Skin epidermis (tissue), 12 donors: ENCODE measurements around the gene ALG1L2.
"Not testable (repeated sequence)": the region's sequence is repeated elsewhere in the genome, so short reads cannot be mapped to it uniquely, and the experiment has no call there.

ENCODE experiments used
- H3K27ac ChIP-seq, 21 experiments: fragments of 200-600 bp; sonication (generic) in 11 of 21; one replicate each; pipeline ENCODE4 v1.5.0; 2020; ENCODE audit warnings: mild to moderate bottlenecking in 3 of 21, inconsistent platforms in 2 of 21, moderate library complexity in 2 of 21
- H3K4me3 ChIP-seq, 7 experiments: fragments of 200-600 bp; sonication (generic) in 2 of 7; one replicate each; pipeline ENCODE4 v1.5.0; 2020; ENCODE audit warnings: inconsistent platforms in 2 of 7, mild to moderate bottlenecking in 2 of 7, moderate library complexity in 1 of 7

Gene ALG1L2

DNA sequence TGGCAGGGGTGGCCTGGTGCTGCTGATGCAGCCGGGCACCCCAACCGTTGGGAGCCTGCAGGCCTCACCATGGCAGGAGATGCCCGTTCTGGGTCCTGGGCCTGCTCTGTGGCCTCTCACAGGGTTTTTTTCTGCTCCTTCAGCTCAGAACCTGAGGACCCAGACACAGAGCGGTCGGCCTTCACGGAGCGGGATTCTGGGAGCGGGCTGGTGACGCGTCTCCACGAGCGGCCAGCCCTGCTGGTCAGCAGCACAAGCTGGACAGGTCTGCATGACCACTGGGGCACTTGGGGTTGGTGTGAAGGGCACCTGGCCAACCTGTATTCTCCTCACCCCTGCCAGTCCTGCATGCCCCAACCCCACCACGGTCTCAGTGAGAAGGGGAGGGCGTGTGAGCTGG lies 10.3 kb downstream of the ALG1L2 start:
- H3K27ac ChIP-seq = no peak overlapping the region
- no peak overlapping the region for H3K4me3 ChIP-seq

DNA sequence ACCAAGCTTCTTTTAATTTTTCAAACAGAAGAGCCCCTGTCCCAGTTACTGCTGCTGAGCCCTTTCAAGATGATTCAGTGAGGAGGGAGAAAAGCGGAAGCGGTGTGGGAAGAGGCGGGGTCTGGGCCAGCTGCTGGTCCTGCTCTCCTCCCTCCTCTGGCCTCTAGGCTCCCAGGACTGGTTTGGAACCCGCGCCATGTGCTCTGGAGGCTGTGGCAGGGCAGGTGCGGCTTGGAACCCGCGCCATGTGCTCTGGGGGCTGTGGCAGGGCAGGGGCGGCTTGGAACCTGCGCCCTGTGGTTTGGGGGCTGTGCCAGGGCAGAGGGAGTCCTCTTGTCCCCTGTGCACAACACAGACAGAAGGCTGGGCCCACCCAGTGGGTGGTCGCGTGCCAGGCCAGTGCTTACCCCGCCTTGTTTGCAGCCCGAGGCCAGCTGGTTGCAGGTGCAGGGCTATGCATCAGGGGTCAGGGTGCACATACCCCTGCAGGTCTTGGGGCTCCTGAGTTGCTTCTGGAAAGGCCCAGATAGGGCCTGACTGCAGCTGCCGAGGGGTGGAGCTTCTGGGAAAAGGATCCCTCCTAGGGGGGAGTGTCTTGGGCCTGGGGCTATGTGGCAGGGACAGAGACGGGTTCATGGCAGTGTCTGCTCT lies 12.2 kb downstream of the ALG1L2 start:
- peak overlapping the region in 2 of 7 experiments; percentile 14 to 18 for H3K4me3 ChIP-seq
- H3K27ac ChIP-seq = peak overlapping the region in 7 of 21 experiments; percentile 50 to 76 (median 58)

DNA sequence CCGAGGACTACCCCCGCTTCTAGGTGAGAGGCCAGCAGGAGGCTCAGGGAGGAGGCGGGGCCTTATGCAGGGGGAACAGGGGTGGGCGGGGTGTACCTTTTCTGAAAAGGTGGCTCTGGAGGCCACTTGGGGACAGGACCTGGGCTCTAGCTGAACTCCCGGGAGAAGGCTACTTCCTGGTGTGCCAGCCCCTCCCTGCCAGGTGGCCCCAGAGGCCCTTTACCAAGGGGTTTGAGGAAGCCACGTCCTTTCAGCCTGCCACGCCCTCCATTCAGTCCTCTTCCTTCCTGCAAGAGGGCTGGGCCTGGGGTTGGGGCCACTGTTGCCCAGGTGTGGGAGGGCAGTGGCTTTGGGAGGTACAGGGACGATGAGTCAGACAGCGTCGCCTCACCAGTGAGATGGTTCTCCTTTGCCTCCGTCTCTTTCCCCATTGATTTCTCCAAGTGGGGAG lies 12.9 kb downstream of the ALG1L2 start:
- H3K4me3 ChIP-seq = peak overlapping the region in 3 of 7 experiments; percentile 9 to 18 (median 14)
- H3K27ac ChIP-seq = peak overlapping the region in 11 of 21 experiments; percentile 15 to 76 (median 55)

DNA sequence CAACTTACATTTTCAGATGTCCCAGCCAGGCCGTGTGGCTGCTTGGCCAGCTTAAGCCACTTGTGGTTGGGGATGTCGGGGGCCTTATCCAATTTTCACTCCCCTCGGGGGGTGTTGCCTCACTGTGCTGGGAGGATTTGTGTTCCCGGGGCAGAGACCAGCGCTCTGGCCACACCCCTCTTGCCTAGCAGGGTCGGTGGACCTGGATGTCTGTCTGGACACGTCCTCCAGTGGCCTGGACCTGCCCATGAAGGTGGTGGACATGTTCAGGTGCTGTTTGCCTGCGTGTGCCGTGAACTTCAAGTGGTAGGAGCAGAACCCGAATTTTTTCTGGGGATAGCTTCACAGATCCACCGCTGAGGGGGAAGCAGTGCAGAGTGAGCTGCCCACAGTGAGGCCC lies 14.2 kb downstream of the ALG1L2 start:
- H3K4me3 ChIP-seq = not testable (repeated sequence)
- H3K27ac ChIP-seq = peak overlapping the region in 1 of 21 experiments; percentile 25

DNA sequence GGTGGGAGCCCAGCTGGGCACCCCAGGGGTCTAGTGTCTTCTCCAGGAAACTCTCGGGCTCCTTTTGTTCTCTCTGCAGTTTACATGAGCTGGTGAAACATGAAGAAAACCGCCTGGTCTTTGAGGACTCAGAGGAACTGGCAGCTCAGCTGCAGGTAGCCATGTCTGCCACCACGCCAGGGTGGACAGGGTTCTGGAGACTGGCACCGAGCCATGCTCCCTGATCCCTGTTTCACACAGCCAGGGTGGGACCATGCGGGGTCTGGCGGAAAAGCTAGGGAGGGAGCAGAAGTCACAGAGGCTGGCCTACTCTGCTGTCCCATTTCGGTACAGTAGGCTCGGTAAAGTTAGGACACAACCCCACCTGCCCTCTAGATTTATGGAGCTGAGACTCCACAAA lies 15.5 kb downstream of the ALG1L2 start:
- H3K27ac ChIP-seq, H3K4me3 ChIP-seq: not testable (repeated sequence)

DNA sequence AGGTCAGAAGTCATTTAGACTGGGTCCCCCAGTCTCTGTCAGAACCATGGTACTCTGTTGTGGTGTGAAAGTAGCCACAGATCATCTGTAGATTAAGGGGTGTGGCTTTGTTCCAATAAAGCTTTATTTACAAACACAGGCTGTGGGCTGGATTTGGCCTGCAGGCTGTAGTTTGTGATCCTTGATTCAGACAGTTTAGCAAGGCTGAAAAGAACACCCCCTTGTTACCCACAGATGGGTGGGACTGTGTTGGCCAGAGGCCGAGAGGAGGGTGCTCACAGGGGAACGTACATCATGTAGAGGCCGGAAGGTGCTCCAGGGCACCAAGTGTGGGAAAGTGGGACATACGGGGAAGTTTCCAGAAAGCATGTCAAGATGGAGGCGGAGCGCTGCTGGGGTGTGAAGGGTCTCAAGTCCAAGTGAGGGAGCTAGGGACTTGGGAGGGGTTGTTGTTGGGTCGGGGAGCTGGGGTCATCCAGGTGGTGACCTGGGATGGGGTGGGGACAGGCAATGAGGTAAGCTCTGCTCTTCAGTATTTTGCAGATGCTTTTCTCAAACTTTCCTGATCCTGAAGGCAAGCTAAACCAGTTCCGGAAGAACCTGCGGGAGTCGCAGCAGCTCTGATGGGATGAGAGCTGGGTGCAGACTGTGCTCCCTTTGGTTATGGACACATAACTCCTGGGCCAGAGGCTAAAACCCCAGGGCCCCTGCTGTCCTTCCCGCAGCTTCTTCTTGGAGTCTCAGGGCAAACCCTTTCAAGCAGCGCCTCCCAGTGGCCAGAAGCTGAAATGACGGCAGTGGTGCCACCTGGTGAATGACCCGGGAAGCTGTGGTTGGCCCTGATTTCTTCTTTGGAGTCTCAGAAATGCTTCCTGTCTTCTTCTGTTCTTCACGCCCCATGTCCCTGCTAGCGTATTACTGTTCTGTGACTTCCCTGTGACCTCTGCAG lies 16.3 kb downstream of the ALG1L2 start:
- not testable (repeated sequence) for H3K27ac ChIP-seq

DNA sequence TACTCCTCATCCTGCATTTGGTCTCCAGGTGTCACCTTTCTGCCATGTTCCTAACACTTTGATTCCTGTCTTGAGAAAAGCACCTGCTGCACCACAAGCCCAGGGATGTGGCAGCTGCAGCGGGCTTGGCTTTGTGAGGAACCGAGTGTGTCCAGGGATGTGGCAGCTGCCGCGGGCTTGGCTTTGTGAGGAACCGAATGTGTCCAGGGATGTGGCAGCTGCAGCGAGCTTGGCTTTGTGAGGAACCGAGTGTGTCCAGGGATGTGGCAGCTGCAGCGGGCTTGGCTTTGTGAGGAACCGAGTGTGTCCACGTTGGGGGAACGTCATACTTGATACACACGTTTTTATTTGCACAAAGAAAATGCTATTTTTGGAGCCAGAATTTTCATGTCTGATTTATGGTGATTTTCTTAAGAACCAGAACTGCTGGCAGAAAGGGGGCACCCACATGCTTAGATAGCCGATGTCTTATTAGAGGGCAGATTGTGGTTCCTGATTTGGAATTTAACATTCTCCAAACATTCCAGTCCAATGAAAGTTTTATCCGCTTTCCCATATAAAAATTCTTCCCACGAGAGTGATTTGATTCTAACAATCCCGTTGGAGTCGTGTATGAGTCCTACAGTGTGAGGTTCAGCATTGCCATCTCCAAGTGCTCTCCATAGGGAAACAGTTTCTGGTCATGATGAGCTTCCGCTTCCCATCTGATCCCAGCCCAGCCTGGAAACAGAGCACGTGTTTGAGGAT lies 17.2 kb downstream of the ALG1L2 start:
- not testable (repeated sequence) for H3K27ac ChIP-seq, H3K4me3 ChIP-seq

More for the DNA sequence above, 16.3 kb downstream of the ALG1L2 start:
- not testable (repeated sequence) for H3K4me3 ChIP-seq

DNA sequence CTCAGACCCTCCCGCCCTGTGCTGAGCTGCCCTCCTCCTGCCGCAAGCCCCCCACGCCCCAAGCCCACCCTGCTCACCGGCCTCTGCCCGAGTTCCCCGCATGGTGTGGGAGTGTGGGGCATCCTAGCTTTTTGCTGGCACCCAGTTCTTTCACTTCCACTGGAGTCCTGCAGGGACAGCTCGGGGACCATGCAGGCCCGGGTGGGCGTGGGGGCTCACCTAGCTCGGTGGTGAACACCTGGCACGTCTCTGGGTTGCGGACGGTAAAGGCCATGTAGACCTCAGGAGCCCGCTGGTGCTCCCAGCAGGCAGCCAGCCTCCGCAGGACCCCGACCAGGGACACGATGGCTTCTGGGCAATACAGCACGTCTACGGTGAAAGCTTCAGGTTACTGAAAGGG lies 20.9 kb downstream of the ALG1L2 start:
- not testable (repeated sequence) for H3K4me3 ChIP-seq, H3K27ac ChIP-seq

DNA sequence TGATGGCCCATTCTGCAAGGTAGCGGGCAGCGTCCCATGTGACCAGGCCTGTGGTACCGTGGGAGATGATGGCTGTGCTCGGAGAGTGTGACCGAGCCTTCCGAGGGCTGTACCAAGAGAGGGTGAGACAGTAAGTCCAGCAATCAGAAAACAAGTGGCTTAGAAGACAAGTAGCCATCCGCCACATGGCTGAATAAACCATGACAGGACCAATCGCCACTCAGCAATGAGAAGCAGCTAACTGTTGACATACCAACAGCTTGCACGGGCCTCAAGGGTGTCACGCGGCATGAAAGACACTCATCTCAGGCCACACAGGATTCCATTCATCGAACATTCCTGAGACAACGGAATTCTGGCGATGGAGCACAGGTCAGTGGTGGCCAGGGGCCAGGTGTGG lies 22.6 kb downstream of the ALG1L2 start:
- not testable (repeated sequence) for H3K4me3 ChIP-seq, H3K27ac ChIP-seq

DNA sequence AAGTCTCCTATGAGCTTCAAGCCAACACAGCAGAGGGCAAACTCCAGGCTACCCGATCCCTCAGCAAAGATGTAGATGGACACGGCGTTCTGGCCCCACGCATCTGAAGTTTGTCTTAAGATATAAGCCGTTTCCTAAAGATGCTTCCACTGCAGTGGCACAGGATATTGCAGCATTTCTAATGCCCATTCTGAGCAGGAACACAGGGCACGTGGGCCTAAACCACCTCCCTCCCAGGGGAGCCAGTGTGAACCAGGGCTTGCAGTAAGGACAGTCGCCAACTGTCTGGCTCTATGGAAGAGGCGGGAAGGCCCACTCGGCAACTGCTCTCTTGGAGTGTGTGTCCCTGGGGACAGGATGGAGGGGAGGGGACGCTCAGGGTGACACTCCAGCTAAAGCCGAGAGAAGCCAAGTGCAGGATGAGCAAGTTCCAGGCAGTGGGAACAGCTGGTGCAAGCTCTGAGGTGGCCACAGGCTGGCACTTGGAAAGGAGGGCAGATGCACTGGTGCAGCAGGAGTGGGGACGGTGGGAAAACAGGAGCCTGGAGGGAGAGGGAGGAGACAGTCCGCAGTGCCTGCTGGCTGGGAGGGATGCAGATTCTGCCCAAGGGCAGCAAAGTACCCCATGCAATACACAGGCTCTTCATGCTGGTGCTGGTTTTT lies 25.8 kb downstream of the ALG1L2 start:
- not testable (repeated sequence) for H3K4me3 ChIP-seq, H3K27ac ChIP-seq

DNA sequence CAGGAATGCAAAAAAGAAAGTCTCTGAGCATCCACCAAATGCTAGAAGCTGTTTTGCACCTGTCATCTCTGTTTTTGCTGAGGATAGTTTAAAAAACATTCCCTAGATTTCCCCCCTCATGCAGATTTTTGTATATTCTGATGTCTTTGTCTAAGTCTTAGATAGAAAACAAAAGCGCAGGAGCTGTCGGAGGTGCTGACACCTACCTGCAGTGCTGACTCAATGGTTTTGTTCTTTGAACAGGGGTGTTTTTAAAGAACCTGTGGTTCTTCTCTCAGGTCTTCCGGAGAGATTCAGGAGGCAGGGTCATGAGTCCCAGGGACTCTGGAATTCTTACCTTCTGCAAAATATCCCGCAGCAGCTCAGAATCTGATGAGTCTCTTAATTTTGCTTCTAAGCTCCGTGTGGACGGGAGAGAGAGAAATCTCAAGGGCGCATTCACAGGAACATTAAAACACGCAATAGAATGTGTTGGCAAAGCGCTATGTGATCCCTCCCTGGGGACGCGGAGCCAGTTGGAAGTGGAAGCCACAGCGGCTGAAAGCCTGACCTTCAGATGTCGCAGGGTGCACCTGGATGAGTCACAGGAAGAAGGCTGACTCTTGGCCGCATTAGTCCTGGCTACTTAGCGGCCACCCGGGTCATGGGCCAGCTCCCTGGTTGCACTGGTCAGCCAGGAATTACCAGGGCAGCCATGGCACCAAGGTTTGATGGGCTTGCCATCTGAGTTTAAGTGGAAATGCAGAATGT lies 27.4 kb downstream of the ALG1L2 start:
- not testable (repeated sequence) for H3K27ac ChIP-seq

DNA sequence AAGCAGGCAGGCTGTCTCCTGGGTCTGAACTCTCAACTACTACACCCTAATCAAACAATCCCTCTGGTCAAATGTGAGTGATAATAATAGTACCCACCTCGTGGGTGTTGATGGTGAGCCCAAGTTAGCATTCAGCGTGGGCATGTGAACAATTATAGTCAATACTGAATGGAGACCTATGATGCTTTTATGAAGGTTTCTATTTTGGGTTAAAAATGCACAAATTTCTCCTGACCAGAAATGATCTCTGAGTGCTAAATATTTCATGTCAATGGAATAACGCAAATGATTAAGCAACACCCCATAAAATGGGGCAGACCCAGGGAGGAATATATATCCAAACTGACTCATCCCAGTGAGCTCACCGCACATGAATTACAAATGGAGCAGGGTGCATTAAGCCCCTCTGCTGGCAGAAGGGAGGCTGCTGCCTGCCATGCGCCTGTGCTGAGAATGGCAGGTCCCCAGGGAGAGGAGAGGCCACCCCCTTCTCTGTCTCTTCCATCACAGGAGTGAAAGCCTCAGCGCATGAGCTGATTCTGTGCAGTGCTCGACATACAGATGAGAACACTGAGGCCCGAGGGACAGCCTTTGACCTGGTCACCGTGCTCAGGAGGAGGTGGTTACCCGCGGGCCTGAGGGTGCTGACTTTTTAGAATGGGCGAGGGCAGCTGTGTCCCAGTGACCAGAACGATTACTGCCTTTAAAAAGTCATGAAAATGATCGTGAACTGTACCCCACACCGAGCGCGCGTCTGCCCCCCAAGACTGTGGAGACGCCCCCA lies 28.9 kb downstream of the ALG1L2 start:
- peak overlapping the region; percentile 36 to 91 (median 79) for H3K27ac ChIP-seq
- H3K4me3 ChIP-seq = peak overlapping the region; percentile 61 to 89 (median 84)

More for the DNA sequence above, 27.4 kb downstream of the ALG1L2 start:
- H3K4me3 ChIP-seq = not testable (repeated sequence)

DNA sequence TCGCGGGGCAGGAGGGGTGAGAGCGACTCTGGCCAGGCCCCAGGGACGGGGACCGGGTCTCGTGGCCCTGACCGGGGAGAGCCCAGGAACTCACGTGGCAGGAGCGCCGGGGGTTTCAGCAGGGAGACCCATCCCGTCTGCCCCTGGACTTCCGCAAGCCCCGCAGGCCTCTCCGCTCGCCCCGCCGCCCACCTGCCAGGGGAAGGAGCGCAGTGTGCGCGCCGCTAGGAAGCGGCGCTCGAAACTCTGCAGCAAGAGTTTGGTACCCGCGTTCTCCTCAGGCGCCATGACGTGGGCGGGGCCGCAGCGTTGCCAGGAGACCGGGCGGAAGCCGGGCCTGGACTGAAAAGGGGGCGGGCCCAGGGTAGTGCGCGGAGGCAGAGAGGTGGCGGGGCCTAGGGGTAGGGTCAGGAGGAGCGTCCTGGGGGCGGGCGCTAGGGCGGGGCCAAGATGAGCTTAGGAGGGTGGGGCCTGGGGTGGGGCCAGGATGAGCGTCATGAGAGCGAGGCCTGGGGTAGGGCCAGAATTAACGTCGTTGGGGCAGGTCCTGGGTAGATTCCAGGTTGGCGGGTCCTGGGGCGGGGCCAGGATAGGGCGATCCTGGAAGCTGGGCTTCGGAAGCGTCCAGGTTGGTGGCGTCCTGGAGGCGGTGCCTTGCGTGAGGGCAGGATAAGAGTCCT lies 29.7 kb downstream of the ALG1L2 start:
- Histone ChIP-seq H3K27ac (peak overlapping the region; percentile 36 to 91 (median 79)), H3K4me3 (peak overlapping the region; percentile 61 to 89 (median 84))

DNA sequence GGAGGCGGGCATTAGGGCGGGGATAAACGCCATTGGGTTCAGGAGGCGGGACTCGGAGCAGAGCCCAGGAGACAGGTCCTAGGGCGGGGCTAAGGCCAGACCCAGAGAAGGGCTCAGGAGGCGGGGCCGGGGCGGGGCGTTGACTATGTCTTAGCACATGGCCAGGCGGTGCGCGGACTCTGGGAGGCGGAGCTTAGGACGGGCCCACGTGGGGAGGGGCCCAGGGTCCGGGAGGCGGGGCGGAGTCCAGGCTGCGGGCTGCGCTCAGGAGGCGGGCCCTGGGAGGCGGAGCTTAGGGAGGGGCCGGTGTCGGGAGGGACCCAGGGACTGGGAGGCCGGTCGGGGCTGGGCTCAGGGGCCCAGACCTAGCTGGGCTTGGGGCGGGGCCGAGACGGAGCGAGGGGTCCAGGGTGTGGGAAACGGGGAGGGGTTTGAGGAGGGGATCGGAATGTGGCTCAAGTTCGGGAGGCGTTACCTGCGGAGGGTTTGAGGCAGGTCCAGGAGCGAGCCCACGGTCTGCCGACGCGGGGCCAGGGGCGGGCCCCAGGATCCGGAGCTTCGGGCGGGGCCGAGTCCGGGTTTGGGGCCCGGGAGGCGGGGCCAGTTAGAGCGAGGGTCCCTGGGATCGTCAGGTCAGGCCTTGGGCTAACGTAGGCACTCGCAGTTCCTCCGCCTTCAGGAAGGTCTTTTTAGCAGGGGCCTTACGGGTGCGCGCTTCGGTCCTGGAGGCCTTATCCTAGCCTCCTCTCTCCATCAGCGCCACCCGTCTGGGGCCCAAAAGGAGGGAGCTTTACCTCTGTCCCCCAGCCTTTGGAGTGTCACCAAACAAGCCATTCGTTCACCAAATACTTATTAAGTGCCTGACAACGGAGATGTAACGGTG lies 30.5 kb downstream of the ALG1L2 start:
- Histone ChIP-seq H3K4me3 (peak overlapping the region; percentile 61 to 89 (median 84)), H3K27ac (peak overlapping the region in 19 of 21 experiments; percentile 36 to 91 (median 80))

DNA sequence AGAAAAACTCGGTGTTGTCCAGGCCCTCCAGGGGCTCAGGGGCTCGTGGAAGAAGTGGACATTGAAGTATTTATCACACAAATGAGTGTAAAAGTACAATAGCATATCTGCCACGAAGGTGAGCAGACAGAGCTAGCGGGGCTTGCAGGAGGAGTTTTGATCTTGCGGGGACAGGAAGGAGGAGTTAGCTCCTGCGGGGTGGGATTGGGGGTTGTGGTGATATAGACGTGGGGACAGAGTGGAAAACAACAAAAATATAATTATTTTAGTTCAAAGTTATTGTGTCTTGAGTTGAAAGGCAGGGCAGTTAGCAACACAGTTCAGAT lies 31.1 kb downstream of the ALG1L2 start:
- Histone ChIP-seq H3K4me3 (peak overlapping the region; percentile 56 to 89 (median 84)), H3K27ac (peak overlapping the region in 16 of 21 experiments; percentile 71 to 91 (median 80))

DNA sequence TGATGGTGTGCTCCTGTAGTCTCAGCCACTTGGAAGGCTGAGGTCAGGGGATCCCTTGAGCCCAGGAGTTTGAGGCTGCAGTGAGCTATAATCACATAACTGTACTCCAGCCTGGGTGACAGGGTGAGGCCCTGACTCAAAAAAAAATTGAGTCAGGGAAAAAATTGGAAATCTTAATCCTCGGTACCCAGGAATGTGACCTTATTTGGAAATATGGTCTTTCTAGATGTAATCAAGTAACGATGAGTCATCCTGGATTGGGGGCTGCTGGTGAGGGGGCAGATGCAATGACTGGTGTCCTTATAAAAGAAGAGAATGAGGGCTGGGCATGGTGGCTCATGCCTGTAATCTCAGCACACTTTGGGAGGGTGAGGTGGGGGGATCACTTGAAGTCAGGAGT lies 33.8 kb downstream of the ALG1L2 start:
- H3K27ac ChIP-seq, H3K4me3 ChIP-seq: not testable (repeated sequence)

DNA sequence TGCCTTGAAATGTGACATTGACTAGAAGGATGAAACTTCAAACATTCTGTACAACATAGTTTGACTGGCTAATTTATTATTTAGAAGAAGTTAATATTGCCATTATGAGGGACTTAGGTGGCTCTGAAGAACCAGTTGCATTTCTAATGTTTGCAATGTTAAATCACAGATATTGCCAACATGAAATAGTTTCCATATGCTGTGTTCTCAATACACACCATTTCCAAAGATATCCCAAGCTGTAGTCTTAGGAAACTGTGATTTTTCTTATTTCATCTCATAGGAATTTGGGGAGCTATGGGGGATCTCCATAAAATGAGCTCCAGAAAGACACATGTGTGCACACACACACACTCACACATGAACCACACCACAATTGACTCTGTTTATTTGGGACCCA lies 36.3 kb downstream of the ALG1L2 start:
- no peak overlapping the region for H3K4me3 ChIP-seq
- no peak overlapping the region for H3K27ac ChIP-seq
